ENCODE data around the gene FGB.

Gene FGB

GRCh38 chr4:154620111-154620510 is 57.3 kb downstream of the FGB start:
- DNase-seq (ENCODE audit: low read depth in 2 of 2) = no peak

Data from stimulated activated CD8-positive, alpha-beta memory T cell treated with anti-CD3 and anti-CD28 coated beads, Interleukin-7, amount 100 ng/mL, for 1 hour (primary cell).